A549 (cell line): ENCODE measurements around the gene HCN4.

Source experiments
- BHLHE40 ChIP-seq: IDR thresholded peaks from 2 replicates; pipeline ENCODE4 v1.6.1; 2012; ENCODE audit warnings: low read depth, low read length, inconsistent platforms
- CBX8 ChIP-seq: fragments of 200-600 bp; sonication (generic); IDR thresholded peaks from 2 replicates; pipeline ENCODE4 v1.6.1; 2016
- CEBPB ChIP-seq, 2 experiments: fragments of >200 bp in 1 of 2; sonication (Bioruptor Twin) in 1 of 2; formaldehyde crosslinking in 1 of 2; IDR thresholded peaks; 2 replicates each; pipeline ENCODE4 v1.6.1; 2012 to 2016
- EHF ChIP-seq: fragments of 250-450 bp; sonication (Bioruptor Pico); IDR thresholded peaks from 2 replicates; pipeline ENCODE4 v1.5.0; 2020; ENCODE audit warnings: mild to moderate bottlenecking
- EP300 ChIP-seq, 2 experiments: fragments of >200 bp; sonication (Bioruptor Twin); formaldehyde crosslinking; IDR thresholded peaks; 2 replicates in 1 of 2; 3 replicates in 1 of 2; pipeline ENCODE4 v1.6.1; 2016 to 2017
- ESRRA ChIP-seq: fragments of 150-350 bp; IDR thresholded peaks from 2 replicates; pipeline ENCODE4 v1.6.1; 2014; ENCODE audit warnings: mild to moderate bottlenecking, low read length, borderline replicate concordance
- FOXS1 ChIP-seq: fragments of 250-450 bp; sonication (Bioruptor Pico); IDR thresholded peaks from 2 replicates; pipeline ENCODE4 v1.5.0; 2020; ENCODE audit warnings: mild to moderate bottlenecking, moderate library complexity
- NPAS2 ChIP-seq: fragments of 250-450 bp; sonication (Bioruptor Pico); IDR thresholded peaks from 2 replicates; pipeline ENCODE4 v1.8.0; 2022; ENCODE audit warnings: mild to moderate bottlenecking, moderate library complexity, borderline replicate concordance
- POLR2A ChIP-seq: IDR thresholded peaks from 2 replicates; pipeline ENCODE4 v1.6.1; 2012; ENCODE audit warnings: mild to moderate bottlenecking, low read length
- RAD21 ChIP-seq, 2 experiments: fragments of >200 bp in 1 of 2; sonication (Bioruptor Twin) in 1 of 2; formaldehyde crosslinking in 1 of 2; IDR thresholded peaks in 1 of 2; conservative IDR thresholded peaks in 1 of 2; 2 replicates in 1 of 2; 3 replicates in 1 of 2; pipeline ENCODE4 v1.6.1; 2012 to 2018; ENCODE audit warnings: inconsistent platforms in 1 of 2
- SMC3 ChIP-seq: fragments of >200 bp; sonication (Bioruptor Twin); formaldehyde crosslinking; IDR thresholded peaks from 3 replicates; pipeline ENCODE4 v1.6.1; 2018; ENCODE audit warnings: inconsistent platforms
- TF ChIP-seq, protein P1 (sequence below): fragments of >200 bp; sonication (Bioruptor Twin); formaldehyde crosslinking; IDR thresholded peaks from 3 replicates; pipeline ENCODE4 v1.5.1; 2016
- TF ChIP-seq, protein P2 (sequence below): fragments of 450-650 bp; IDR thresholded peaks from 2 replicates; pipeline ENCODE4 v1.6.1; 2014; ENCODE audit warnings: antibody characterized with exemption
- TF ChIP-seq, protein P3 (sequence below): IDR thresholded peaks from 2 replicates; pipeline ENCODE4 v1.6.1; 2012

DNA sequence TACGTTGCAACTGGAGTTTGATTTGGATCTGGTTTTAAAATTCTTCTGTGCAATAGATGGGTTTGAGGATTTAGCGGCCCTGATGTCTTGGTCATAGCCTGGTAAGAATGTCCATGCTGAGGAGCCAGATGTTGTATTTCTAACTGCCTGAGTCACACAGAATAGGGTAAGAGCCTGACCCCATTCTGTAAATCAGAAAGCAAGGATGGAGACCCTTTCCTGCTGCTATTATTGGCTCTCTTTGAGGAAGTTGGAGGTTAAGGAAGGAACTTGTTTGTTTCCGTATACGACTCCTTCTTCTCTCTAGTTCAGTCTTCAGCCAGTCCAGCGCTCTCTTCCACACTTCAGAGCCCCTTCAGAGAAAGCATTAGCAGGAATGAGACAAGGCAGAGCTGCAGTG, 65.1 kb downstream of the HCN4 start:
- TF ChIP-seq, protein P1, sequence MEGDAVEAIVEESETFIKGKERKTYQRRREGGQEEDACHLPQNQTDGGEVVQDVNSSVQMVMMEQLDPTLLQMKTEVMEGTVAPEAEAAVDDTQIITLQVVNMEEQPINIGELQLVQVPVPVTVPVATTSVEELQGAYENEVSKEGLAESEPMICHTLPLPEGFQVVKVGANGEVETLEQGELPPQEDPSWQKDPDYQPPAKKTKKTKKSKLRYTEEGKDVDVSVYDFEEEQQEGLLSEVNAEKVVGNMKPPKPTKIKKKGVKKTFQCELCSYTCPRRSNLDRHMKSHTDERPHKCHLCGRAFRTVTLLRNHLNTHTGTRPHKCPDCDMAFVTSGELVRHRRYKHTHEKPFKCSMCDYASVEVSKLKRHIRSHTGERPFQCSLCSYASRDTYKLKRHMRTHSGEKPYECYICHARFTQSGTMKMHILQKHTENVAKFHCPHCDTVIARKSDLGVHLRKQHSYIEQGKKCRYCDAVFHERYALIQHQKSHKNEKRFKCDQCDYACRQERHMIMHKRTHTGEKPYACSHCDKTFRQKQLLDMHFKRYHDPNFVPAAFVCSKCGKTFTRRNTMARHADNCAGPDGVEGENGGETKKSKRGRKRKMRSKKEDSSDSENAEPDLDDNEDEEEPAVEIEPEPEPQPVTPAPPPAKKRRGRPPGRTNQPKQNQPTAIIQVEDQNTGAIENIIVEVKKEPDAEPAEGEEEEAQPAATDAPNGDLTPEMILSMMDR = no peak
- TF ChIP-seq NPAS2 (CRISPR knock-in tag) (no peak), EHF (CRISPR knock-in tag) (no peak), CEBPB (IDR thresholded peaks at IDR 0.05) (no peak), RAD21 (conservative IDR thresholded peaks at IDR 0.05 in 1 of 2, IDR thresholded peaks at IDR 0.05 in 1 of 2) (no peak), SMC3 (no peak), CBX8 (no peak), EP300 (IDR thresholded peaks at IDR 0.05) (no peak), ESRRA (no peak), POLR2A (no peak), FOXS1 (CRISPR knock-in tag) (no peak), BHLHE40 (no peak)
- TF ChIP-seq, protein P2, sequence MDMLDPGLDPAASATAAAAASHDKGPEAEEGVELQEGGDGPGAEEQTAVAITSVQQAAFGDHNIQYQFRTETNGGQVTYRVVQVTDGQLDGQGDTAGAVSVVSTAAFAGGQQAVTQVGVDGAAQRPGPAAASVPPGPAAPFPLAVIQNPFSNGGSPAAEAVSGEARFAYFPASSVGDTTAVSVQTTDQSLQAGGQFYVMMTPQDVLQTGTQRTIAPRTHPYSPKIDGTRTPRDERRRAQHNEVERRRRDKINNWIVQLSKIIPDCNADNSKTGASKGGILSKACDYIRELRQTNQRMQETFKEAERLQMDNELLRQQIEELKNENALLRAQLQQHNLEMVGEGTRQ = no peak
- TF ChIP-seq, protein P3, sequence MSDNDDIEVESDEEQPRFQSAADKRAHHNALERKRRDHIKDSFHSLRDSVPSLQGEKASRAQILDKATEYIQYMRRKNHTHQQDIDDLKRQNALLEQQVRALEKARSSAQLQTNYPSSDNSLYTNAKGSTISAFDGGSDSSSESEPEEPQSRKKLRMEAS = no peak
